Lower lobe of right lung (tissue), 2 donors: ENCODE data around the gene RGS7. TPM values are rescaled to one million over a fixed set of nuclear protein-coding genes. Genes with fewer than 3 reads are reported as not detected.

Source experiments
- ATAC-seq, 2 donors: fragments of 200-7000 bp; cut with Tn5 transposase; one replicate each; pipeline ENCODE4 v1.9.1; 2020 to 2022; ENCODE audit warnings: mild to moderate bottlenecking in 2 of 2, moderate library complexity in 2 of 2
- DNase-seq: peaks from one replicate; pipeline ENCODE4 v3.0.0-alpha.2; 2020
- H3K27ac ChIP-seq: fragments of 200-600 bp; one replicate; pipeline ENCODE4 v1.8.0; 2022
- H3K27me3 ChIP-seq: fragments of 200-600 bp; one replicate; pipeline ENCODE4 v1.8.0; 2022; ENCODE audit warnings: low read depth
- H3K36me3 ChIP-seq: fragments of 200-600 bp; one replicate; pipeline ENCODE4 v1.8.0; 2022; ENCODE audit warnings: mild to moderate bottlenecking
- H3K4me1 ChIP-seq: fragments of 200-600 bp; one replicate; pipeline ENCODE4 v1.8.0; 2022
- H3K4me3 ChIP-seq: fragments of 200-600 bp; one replicate; pipeline ENCODE4 v1.8.0; 2022; ENCODE audit warnings: mild to moderate bottlenecking
- H3K9me3 ChIP-seq: fragments of 200-600 bp; one replicate; pipeline ENCODE4 v1.8.0; 2022
- intact Hi-C: fragments of 100-400 bp; cut with DNase I; formaldehyde crosslinking; loops from one replicate; pipeline ENCODE4 v1.11.0; 2022
- total RNA-seq: library from RNA; stranded (reverse); fragmentation: NEBNext Ultra II Directional; extraction: Animal tissue kit (Norgen Biotek cat#: 25700); gene quantifications from one replicate; pipeline ENCODE4 v1.2.1, GENCODE V29; 2021
- TF ChIP-seq, protein P1 (sequence below): fragments of 200-600 bp; IDR thresholded peaks from one replicate; pipeline ENCODE4 v1.8.0; 2022; ENCODE audit warnings: antibody characterized with exemption, mild to moderate bottlenecking
- donor health status: DM: no; HTN: yes; CAD: no; lungs with severe emphysema.

The RGS7 gene
- total RNA-seq, 1 donor from 2014 or later, result 0.21 TPM

DNA sequence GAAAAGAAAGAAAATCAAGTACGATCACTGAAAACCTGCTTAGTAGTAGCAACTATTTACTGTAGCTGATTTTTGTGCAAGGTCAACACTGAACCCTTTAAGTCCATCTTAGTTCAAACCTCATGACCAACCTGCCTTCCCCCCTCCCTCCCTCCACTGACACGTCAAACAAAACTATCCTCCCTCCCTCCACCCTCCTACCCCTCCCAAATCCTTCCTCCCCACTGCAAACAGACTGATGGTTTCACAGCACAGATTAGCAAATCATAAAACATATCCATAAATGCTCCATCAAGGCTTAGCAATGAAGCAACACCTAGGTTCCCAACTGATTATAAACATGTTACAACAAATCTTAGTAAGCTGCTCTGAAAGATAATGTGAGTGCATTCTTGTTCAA lies 580.8 kb downstream of the RGS7 start:
- intact Hi-C loops, result no loop called here
- Histone ChIP-seq H3K36me3 (no peaks in the 10 kb centered on the region), H3K27me3 (peaks cover 8% of the 10 kb centered on the region), H3K27ac (no peak overlapping the region), H3K4me1 (no peaks in the 10 kb centered on the region), H3K4me3 (no peak overlapping the region), H3K9me3 (no peaks in the 10 kb centered on the region)
- ATAC-seq (no peak), DNase-seq (no peak)
- TF ChIP-seq, protein P1, sequence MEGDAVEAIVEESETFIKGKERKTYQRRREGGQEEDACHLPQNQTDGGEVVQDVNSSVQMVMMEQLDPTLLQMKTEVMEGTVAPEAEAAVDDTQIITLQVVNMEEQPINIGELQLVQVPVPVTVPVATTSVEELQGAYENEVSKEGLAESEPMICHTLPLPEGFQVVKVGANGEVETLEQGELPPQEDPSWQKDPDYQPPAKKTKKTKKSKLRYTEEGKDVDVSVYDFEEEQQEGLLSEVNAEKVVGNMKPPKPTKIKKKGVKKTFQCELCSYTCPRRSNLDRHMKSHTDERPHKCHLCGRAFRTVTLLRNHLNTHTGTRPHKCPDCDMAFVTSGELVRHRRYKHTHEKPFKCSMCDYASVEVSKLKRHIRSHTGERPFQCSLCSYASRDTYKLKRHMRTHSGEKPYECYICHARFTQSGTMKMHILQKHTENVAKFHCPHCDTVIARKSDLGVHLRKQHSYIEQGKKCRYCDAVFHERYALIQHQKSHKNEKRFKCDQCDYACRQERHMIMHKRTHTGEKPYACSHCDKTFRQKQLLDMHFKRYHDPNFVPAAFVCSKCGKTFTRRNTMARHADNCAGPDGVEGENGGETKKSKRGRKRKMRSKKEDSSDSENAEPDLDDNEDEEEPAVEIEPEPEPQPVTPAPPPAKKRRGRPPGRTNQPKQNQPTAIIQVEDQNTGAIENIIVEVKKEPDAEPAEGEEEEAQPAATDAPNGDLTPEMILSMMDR, result no peak

DNA sequence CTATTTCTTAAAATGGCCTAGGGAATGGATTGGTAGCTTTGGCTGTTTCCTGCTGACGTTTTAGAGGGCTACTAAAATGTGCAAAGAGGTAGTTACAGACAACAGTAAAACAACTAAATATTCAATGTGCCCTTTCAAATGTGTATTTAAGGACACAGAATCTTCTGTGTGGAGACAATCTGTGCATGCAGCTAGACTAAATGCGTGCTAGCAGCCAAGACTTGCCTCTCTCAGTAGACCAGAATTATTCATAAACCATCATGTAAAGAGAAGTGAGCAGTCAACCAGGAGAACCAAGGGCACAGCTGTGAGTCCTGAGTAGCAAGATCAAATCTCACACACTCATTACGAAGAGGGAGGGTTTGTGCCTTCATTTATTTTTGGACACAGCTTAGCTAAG lies 584.9 kb downstream of the RGS7 start:
- intact Hi-C loops, result no loop called here
- Histone ChIP-seq H3K9me3 (no peaks in the 10 kb centered on the region), H3K4me3 (no peak overlapping the region), H3K27me3 (peaks cover 8% of the 10 kb centered on the region), H3K27ac (no peak overlapping the region), H3K36me3 (no peaks in the 10 kb centered on the region), H3K4me1 (no peaks in the 10 kb centered on the region)
- TF ChIP-seq, protein P1, result no peak
- ATAC-seq (no peak), DNase-seq (no peak)

DNA sequence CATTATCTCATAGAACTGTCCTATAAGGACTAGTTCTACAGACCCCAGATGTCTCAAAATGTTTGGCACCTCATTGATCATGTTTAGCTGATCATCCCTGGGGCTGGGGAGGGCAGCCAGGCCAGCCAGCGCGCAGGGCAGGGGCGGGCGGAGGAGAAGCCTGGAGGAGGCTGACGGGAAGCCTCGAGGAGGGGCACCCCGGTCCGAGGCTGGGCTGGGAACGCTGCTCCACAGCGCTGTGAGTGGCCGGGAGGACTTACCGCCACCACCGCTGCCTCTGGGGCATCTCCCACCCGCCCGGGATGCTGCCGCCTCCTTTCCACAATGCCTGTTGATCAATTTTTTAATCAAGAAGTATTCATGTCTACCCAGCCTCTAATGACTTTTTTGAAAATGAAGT lies 585.6 kb downstream of the RGS7 start:
- Histone ChIP-seq H3K4me3 (no peak overlapping the region), H3K9me3 (no peaks in the 10 kb centered on the region), H3K27me3 (peaks cover 8% of the 10 kb centered on the region), H3K27ac (no peak overlapping the region), H3K36me3 (no peaks in the 10 kb centered on the region), H3K4me1 (no peaks in the 10 kb centered on the region)
- ATAC-seq (no peak), DNase-seq (no peak)
- intact Hi-C loops, result no loop called here
- TF ChIP-seq, protein P1, result no peak

DNA sequence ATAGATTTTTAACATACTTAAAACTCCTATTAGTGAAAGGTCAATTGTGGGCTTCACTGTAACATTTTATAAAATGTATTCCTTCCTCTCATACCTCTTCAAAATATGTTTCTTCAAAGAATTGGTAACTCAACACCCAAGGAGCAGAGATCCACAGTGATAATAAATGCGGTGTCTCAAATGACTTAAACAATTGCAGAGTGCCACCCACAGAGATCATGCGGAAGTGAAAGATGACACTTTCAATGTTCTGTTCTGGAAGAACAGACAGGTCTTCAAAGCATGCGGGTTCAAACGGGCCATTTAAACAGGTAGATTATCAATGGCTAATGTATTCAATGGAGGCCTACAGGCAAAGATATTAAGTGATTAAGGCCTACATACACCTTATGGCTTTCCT lies 588.0 kb downstream of the RGS7 start:
- Histone ChIP-seq H3K4me3 (no peak overlapping the region), H3K9me3 (no peaks in the 10 kb centered on the region), H3K27ac (no peak overlapping the region), H3K27me3 (peaks cover 4% of the 10 kb centered on the region), H3K4me1 (no peaks in the 10 kb centered on the region), H3K36me3 (no peaks in the 10 kb centered on the region)
- intact Hi-C loops, result no loop called here
- DNase-seq, result no peak
- no peak for ATAC-seq
- TF ChIP-seq, protein P1, result no peak

DNA sequence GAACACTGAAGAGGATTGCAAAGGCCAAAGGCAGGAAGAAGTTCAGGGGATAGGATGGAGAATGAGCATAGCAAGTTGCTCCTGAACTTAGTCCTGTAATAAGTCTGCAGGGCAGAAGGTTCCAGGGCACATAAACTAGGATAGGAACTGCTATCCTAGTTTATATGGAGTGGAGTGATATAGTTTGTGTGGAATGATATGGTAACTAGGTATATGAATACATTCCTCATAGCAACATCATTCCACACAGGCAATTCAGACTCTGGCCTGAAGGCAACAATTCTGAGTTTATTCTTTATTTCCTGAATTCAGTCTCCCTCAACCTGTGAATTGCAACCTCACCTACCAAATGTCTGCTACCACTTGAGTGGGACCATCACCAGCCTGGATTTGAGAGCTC lies 590.2 kb downstream of the RGS7 start:
- TF ChIP-seq, protein P1, result no peak
- H3K27ac ChIP-seq, result no peak overlapping the region
- no peak overlapping the region for H3K4me3 ChIP-seq
- ATAC-seq (no peak), DNase-seq (no peak)
- intact Hi-C loops, result no loop called here
- no peaks in the 10 kb centered on the region for H3K36me3 ChIP-seq
- H3K27me3 ChIP-seq, result no peaks in the 10 kb centered on the region
- H3K9me3 ChIP-seq, result no peaks in the 10 kb centered on the region
- H3K4me1 ChIP-seq, result no peaks in the 10 kb centered on the region
